Uterus (tissue), 4 donors: ENCODE results near the gene SVIL. TPM values are rescaled to one million over a fixed set of nuclear protein-coding genes. Genes with fewer than 3 reads are reported as not detected.
A peak's percentile ranks its signal among the peaks of the same experiment; 100 is the strongest.
"Not testable (repeated sequence)": the region's sequence is repeated elsewhere in the genome, so short reads cannot be mapped to it uniquely, and the experiment has no call there.

Experiments used
- DNase-seq, 2 donors: peaks; one replicate each; pipeline ENCODE4 v3.0.0-alpha.2; 2019 to 2020
- H3K27ac ChIP-seq, 2 donors: fragments of 200-600 bp; sonication (generic); 1 replicate in 1 of 2; 2 replicates in 1 of 2; pipeline ENCODE4 v1.5.1; 2016 to 2018
- H3K27me3 ChIP-seq, 2 donors: fragments of 200-600 bp; sonication (generic); one replicate each; pipeline ENCODE4 v1.5.1; 2018 to 2019; ENCODE audit warnings: control low read depth in 1 of 2
- H3K36me3 ChIP-seq, 2 donors: fragments of 200-600 bp; sonication (generic); one replicate each; pipeline ENCODE4 v1.5.1; 2019; ENCODE audit warnings: control low read depth in 1 of 2
- H3K4me1 ChIP-seq, 2 donors: fragments of 200-600 bp; sonication (generic); one replicate each; pipeline ENCODE4 v1.5.1; 2018 to 2019; ENCODE audit warnings: control low read depth in 1 of 2
- H3K4me3 ChIP-seq, 2 donors: fragments of 200-600 bp; sonication (generic); 1 replicate in 1 of 2; 2 replicates in 1 of 2; pipeline ENCODE4 v1.5.1; 2018 to 2019; ENCODE audit warnings: mild to moderate bottlenecking in 1 of 2
- H3K9me3 ChIP-seq, 2 donors: fragments of 200-600 bp; sonication (generic); one replicate each; pipeline ENCODE4 v1.5.1; 2019; ENCODE audit warnings: control low read depth in 1 of 2
- CTCF ChIP-seq, 4 experiments: fragments of 200-600 bp in 2 of 4; fragments of 450-650 bp in 2 of 4; sonication (generic) in 2 of 4; IDR thresholded peaks; one replicate each; pipeline ENCODE4 v1.5.1; 2016 to 2019; ENCODE audit warnings: antibody characterized with exemption in 4 of 4, mild to moderate bottlenecking in 2 of 4, moderate library complexity in 1 of 4
- POLR2A ChIP-seq, 2 donors: fragments of 450-650 bp; IDR thresholded peaks; one replicate each; pipeline ENCODE4 v1.6.1; 2016; ENCODE audit warnings: antibody characterized with exemption in 2 of 2, mild to moderate bottlenecking in 1 of 2, moderate library complexity in 1 of 2
- intact Hi-C: fragments of 100-400 bp; cut with DNase I; formaldehyde crosslinking; loops from one replicate; pipeline ENCODE4 v1.15.1; 2023; ENCODE audit warnings: low total_unique reads
- total RNA-seq, 4 donors: library from RNA; depleted of rRNA in 3 of 4; stranded (reverse); fragments of >200 nt in 3 of 4; gene quantifications; one replicate each; pipeline versions ENCODE4 v1.1.0 to v1.2.4, GENCODE V29; 2014 to 2023
- donor health status: DM: yes; HTN: yes; CAD: no.

The SVIL gene
- total RNA-seq, 4 donors from 2014 or later, result 108 to 316 (median 209) TPM

DNA sequence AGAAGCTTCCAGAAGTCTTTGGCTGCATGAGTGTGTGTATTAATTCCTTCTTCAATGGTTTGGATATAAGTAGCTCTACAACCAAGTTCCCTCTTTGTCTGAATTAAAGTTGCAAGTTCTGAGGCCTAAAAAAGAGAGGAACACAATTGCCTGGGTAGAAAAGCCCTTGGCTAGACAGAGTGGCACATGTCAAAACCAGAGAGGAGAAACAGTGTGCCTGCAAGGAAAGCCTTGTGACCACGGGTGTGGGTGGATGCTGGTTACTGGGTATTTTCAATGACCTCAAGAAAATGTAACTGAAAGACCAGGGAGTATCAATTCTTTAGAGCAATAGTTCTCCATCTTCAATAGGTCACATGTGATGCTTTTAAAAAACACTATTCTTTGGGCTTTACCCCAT is 148.3 kb downstream of the SVIL start:
- H3K36me3 ChIP-seq, result no peaks in the 10 kb centered on the region
- no peak overlapping the region for H3K4me3 ChIP-seq
- H3K4me1 ChIP-seq, result no peaks in the 10 kb centered on the region
- TF ChIP-seq CTCF (IDR thresholded peaks at IDR 0.05) (no peak), POLR2A (IDR thresholded peaks at IDR 0.05) (no peak)
- H3K27me3 ChIP-seq, result no peaks in the 10 kb centered on the region
- intact Hi-C loops, result no loop called here
- DNase-seq, result no peak
- no peaks in the 10 kb centered on the region for H3K9me3 ChIP-seq
- H3K27ac ChIP-seq, result no peak overlapping the region

DNA sequence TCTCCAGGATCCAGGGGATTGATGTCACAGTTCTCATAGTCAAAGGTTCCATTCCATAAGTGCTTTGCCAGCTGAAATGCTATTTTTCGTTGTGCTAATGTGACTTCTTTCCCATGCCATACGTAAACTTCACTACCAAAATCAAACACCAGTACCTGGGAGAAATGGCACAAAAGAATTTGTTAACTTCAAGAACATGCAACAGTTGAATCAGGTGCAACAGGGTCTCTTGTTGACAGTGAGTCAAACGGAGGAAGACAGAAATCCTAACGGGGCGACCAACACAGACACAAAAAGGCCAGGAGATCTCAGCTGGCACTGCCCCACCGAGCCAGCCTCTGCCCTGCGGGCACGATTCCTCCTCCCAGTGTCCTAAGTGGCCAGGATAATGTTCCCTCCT is 150.1 kb downstream of the SVIL start:
- H3K27me3 ChIP-seq, H3K4me1 ChIP-seq, H3K36me3 ChIP-seq, intact Hi-C loops, H3K9me3 ChIP-seq, H3K4me3 ChIP-seq, H3K27ac ChIP-seq: not testable (repeated sequence)
- peak in 1 of 2 donors; percentile 2 for DNase-seq

GRCh38 chr10:29482591-29483431 is 152.0 kb downstream of the SVIL start:
- Histone ChIP-seq H3K27ac (peak overlapping the region in 1 of 2 donors; percentile 26), H3K27me3 (no peaks in the 10 kb centered on the region), H3K36me3 (no peaks in the 10 kb centered on the region), H3K4me3 (no peak overlapping the region), H3K9me3 (no peaks in the 10 kb centered on the region), H3K4me1 (no peaks in the 10 kb centered on the region)
- no peak for DNase-seq
- TF ChIP-seq CTCF (IDR thresholded peaks at IDR 0.05) (no peak), POLR2A (IDR thresholded peaks at IDR 0.05) (no peak)
- intact Hi-C loops, result no loop called here

GRCh38 chr10:29481906-29482440 is 152.8 kb downstream of the SVIL start:
- intact Hi-C loops, result no loop called here
- no peaks in the 10 kb centered on the region for H3K4me1 ChIP-seq
- TF ChIP-seq CTCF (IDR thresholded peaks at IDR 0.05) (no peak), POLR2A (IDR thresholded peaks at IDR 0.05) (no peak)

GRCh38 chr10:29479981-29480954 is 154.5 kb downstream of the SVIL start:
- Histone ChIP-seq H3K4me1 (no peaks in the 10 kb centered on the region), H3K36me3 (no peaks in the 10 kb centered on the region), H3K27ac (no peak overlapping the region), H3K4me3 (no peak overlapping the region), H3K9me3 (no peaks in the 10 kb centered on the region), H3K27me3 (no peaks in the 10 kb centered on the region)
- intact Hi-C loops, result no loop called here
- TF ChIP-seq POLR2A (IDR thresholded peaks at IDR 0.05) (no peak), CTCF (IDR thresholded peaks at IDR 0.05) (no peak)
- no peak for DNase-seq

More at GRCh38 chr10:29481906-29482440, 152.8 kb downstream of the SVIL start:
- Histone ChIP-seq H3K36me3 (no peaks in the 10 kb centered on the region), H3K27ac (peak overlapping the region in 1 of 2 donors; percentile 1), H3K9me3 (no peaks in the 10 kb centered on the region), H3K4me3 (no peak overlapping the region), H3K27me3 (no peaks in the 10 kb centered on the region)
- no peak for DNase-seq
